ENCODE data around the gene SGF29.
"Not testable (repeated sequence)": the region's sequence is repeated elsewhere in the genome, so short reads cannot be mapped to it uniquely, and the experiment has no call there.

Gene SGF29

GRCh38 chr16:28621481-28622155 is 67.9 kb downstream of the SGF29 start:
- intact Hi-C loops (cut with DNase I) = no loop called here

DNA sequence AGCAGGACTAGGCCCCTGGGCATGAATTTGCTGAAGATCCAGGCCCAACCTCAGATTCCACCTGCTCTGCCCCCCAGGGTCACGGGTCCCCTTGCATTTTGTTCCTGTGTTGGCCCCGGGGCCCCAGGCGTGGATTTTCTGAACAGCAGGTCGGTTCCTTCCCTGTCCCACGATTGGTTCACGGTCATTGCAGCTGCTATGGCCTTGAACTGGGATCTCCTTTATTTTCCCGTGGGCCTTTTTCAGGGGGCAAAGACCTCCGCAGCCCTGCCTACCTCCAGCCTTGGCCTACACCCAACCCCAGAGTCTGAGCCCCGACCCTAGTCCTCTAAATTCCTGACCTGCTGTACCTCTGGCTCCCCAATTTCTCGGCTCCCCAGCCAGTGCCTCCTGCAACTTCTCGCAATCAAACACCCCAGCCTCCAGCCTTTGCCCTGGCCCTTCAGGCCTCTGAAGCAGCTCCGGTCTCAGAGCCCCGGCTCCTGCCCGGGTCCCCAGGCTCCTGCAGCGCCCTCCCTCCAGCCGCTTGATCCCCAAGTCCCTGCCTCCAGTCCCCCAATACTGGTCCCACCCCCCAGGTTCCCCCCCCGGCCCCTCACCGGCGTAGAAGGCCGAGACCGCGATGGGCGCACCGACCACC is 68.9 kb downstream of the SGF29 start:
- intact Hi-C loops (cut with DNase I); DNase-seq: not testable (repeated sequence)

More at GRCh38 chr16:28621481-28622155, 67.9 kb downstream of the SGF29 start:
- no peak for DNase-seq

- intact Hi-C loops (cut with DNase I) = no loop called here
- peak in 39 of 42 donors; percentile 18 to 77 (median 59) for DNase-seq
Observed at GRCh38 chr16:28623172-28623711, 69.5 kb downstream of the SGF29 start.

DNA sequence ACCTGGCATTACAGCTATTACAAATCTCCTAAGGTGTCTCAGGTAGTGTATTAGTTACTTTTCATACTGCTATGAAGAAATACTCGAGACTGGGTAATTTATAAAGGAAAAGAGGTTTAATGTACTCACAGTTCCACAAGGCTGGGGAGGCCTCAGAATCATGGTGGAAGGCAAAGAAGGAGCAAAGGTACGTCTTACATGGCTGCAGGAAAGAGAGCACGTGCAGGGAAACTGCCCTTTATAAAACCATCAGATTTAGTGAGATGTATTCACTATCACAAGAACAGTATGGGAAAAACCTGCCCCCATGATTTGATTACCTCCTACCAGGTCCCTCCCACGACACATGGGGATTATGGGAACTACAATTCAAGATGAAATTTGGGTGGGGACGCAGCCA is 77.2 kb downstream of the SGF29 start:
- not testable (repeated sequence) for DNase-seq

GRCh38 chr16:28636093-28636823 is 82.5 kb downstream of the SGF29 start:
- DNase-seq = peak in 3 of 42 donors; percentile 5 to 31 (median 14)
- intact Hi-C loops (cut with DNase I) = not testable (repeated sequence)

More for the DNA sequence above, 77.2 kb downstream of the SGF29 start:
- intact Hi-C loops (cut with DNase I) = not testable (repeated sequence)

GRCh38 chr16:28637765-28638164 is 84.0 kb downstream of the SGF29 start, which contains the start of gene NPIPB8:
TSS of gene NPIPB8 (plus strand) at chr16:28638065. CDS start at chr16:28638361, 296 bp downstream.
- intact Hi-C loops (cut with DNase I); DNase-seq: not testable (repeated sequence)

GRCh38 chr16:28638359-28638758 is 84.6 kb downstream of the SGF29 start:
- DNase-seq; intact Hi-C loops (cut with DNase I): not testable (repeated sequence)

- intact Hi-C loops (cut with DNase I); DNase-seq: not testable (repeated sequence)
Observed at GRCh38 chr16:28639959-28640358, 86.2 kb downstream of the SGF29 start.

Data from head of caudate nucleus (tissue), 42 donors.